H7 (cell line): ENCODE data around the gene SRSF10. TPM values are rescaled to one million over a fixed set of nuclear protein-coding genes. Genes with fewer than 3 reads are reported as not detected.

Source experiments
- DNase-seq: peaks from one replicate; pipeline ENCODE4 v3.0.0; 2012
- H3K27me3 ChIP-seq: 2 replicates; pipeline ENCODE4 v1.6.0; 2011; ENCODE audit warnings: mild to moderate bottlenecking, low read length; ENCODE audit not compliant: control insufficient read depth, insufficient read depth
- H3K36me3 ChIP-seq: replicated peaks from 2 replicates; pipeline ENCODE4 v1.5.1; 2011; ENCODE audit warnings: low read length; ENCODE audit not compliant: control insufficient read depth, insufficient read depth
- H3K4me3 ChIP-seq: 2 replicates; pipeline ENCODE4 v1.5.1; 2011; ENCODE audit warnings: low read depth, mild to moderate bottlenecking, control low read depth, low read length, moderate library complexity; ENCODE audit not compliant: insufficient read depth
- total RNA-seq: library from RNA; depleted of rRNA; stranded (reverse); fragments of >200 nt; shearing (Covaris generic); gene quantifications from 2 replicates; pipeline ENCODE4 v1.2.3, GENCODE V29; 2014

The SRSF10 gene
- total RNA-seq, 1 experiment from 2014 or later: 82.8 TPM

- H3K27me3 ChIP-seq: no peaks in the 10 kb centered on the region
- H3K36me3 ChIP-seq: peaks cover 1% of the 10 kb centered on the region
- no peak for DNase-seq
- no peak overlapping the region for H3K4me3 ChIP-seq
These were observed 23.0 kb downstream of the SRSF10 start for GRCh38 chr1:23957096-23957495.

GRCh38 chr1:23953020-23953419 is 27.1 kb downstream of the SRSF10 start:
- H3K27me3 ChIP-seq: no peaks in the 10 kb centered on the region
- no peak overlapping the region for H3K4me3 ChIP-seq
- no peaks in the 10 kb centered on the region for H3K36me3 ChIP-seq
- no peak for DNase-seq

- Histone ChIP-seq H3K27me3 (no peaks in the 10 kb centered on the region), H3K4me3 (no peak overlapping the region), H3K36me3 (no peaks in the 10 kb centered on the region)
- DNase-seq: no peak
These were observed 32.8 kb downstream of the SRSF10 start for GRCh38 chr1:23947366-23947765.

GRCh38 chr1:23936481-23937176 is 43.5 kb downstream of the SRSF10 start:
- peak; percentile 83 for DNase-seq
- Histone ChIP-seq H3K27me3 (no peaks in the 10 kb centered on the region), H3K36me3 (no peaks in the 10 kb centered on the region), H3K4me3 (no peak overlapping the region)

GRCh38 chr1:23931491-23931880 is 48.6 kb downstream of the SRSF10 start:
- DNase-seq: no peak
- Histone ChIP-seq H3K27me3 (no peaks in the 10 kb centered on the region), H3K4me3 (no peak overlapping the region), H3K36me3 (no peaks in the 10 kb centered on the region)

- no peaks in the 10 kb centered on the region for H3K27me3 ChIP-seq
- no peak for DNase-seq
- H3K36me3 ChIP-seq: no peaks in the 10 kb centered on the region
- H3K4me3 ChIP-seq: no peak overlapping the region
These were observed 49.2 kb downstream of the SRSF10 start for GRCh38 chr1:23930861-23931490.

GRCh38 chr1:23930270-23930669 is 49.9 kb downstream of the SRSF10 start:
- H3K4me3 ChIP-seq: no peak overlapping the region
- no peak for DNase-seq
- no peaks in the 10 kb centered on the region for H3K36me3 ChIP-seq
- H3K27me3 ChIP-seq: no peaks in the 10 kb centered on the region

GRCh38 chr1:23928789-23929188 is 51.3 kb downstream of the SRSF10 start:
- Histone ChIP-seq H3K4me3 (no peak overlapping the region), H3K27me3 (no peaks in the 10 kb centered on the region), H3K36me3 (no peaks in the 10 kb centered on the region)
- DNase-seq: no peak

- no peak for DNase-seq
- no peaks in the 10 kb centered on the region for H3K27me3 ChIP-seq
- H3K36me3 ChIP-seq: no peaks in the 10 kb centered on the region
- no peak overlapping the region for H3K4me3 ChIP-seq
These were observed 53.0 kb downstream of the SRSF10 start for GRCh38 chr1:23927097-23927496.

- Histone ChIP-seq H3K36me3 (no peaks in the 10 kb centered on the region), H3K27me3 (no peaks in the 10 kb centered on the region), H3K4me3 (no peak overlapping the region)
- DNase-seq: no peak
These were observed 54.8 kb downstream of the SRSF10 start for GRCh38 chr1:23925279-23925678.

- H3K4me3 ChIP-seq: no peak overlapping the region
- DNase-seq: no peak
- H3K27me3 ChIP-seq: no peaks in the 10 kb centered on the region
- H3K36me3 ChIP-seq: no peaks in the 10 kb centered on the region
These were observed 55.5 kb downstream of the SRSF10 start for GRCh38 chr1:23924601-23925000.

GRCh38 chr1:23923592-23924499 is 56.3 kb downstream of the SRSF10 start:
- no peaks in the 10 kb centered on the region for H3K36me3 ChIP-seq
- H3K27me3 ChIP-seq: no peaks in the 10 kb centered on the region
- no peak for DNase-seq
- no peak overlapping the region for H3K4me3 ChIP-seq

GRCh38 chr1:23922321-23922943 is 57.7 kb downstream of the SRSF10 start:
- H3K27me3 ChIP-seq: no peaks in the 10 kb centered on the region
- H3K36me3 ChIP-seq: no peaks in the 10 kb centered on the region
- no peak for DNase-seq
- no peak overlapping the region for H3K4me3 ChIP-seq

GRCh38 chr1:23916209-23917131 is 63.7 kb downstream of the SRSF10 start:
- peak; percentile 85 for DNase-seq

More at GRCh38 chr1:23916209-23917131, 63.7 kb downstream of the SRSF10 start:
- Histone ChIP-seq H3K27me3 (no peaks in the 10 kb centered on the region), H3K4me3 (no peak overlapping the region), H3K36me3 (no peaks in the 10 kb centered on the region)
